ENCODE data around the gene OMA1. TPM values are rescaled to one million over a fixed set of nuclear protein-coding genes. Genes with fewer than 3 reads are reported as not detected.

The OMA1 gene
- total RNA-seq, 4 donors from 2014 or later, result 18.3 to 25.6 (median 19.4) TPM

DNA sequence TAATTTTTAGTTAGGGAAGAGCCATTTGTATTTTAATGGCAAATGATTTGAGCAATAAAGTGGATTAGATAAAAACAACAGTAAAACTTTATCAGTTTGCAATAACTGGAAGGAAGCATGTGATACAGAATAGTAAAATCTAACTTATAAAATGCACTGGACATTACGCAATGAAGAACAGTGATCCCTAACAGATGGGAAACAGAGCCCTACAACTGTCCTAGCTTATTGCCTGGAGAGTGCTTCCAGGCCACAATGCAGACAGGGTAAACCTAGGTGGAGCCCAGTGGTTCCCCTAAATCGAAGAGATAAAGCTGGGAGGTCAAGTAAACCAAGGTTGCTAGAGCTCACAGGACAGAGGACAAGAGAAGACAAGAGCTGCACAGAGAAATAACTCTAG, 7.0 kb downstream of the OMA1 start:
- TF ChIP-seq, protein P1, sequence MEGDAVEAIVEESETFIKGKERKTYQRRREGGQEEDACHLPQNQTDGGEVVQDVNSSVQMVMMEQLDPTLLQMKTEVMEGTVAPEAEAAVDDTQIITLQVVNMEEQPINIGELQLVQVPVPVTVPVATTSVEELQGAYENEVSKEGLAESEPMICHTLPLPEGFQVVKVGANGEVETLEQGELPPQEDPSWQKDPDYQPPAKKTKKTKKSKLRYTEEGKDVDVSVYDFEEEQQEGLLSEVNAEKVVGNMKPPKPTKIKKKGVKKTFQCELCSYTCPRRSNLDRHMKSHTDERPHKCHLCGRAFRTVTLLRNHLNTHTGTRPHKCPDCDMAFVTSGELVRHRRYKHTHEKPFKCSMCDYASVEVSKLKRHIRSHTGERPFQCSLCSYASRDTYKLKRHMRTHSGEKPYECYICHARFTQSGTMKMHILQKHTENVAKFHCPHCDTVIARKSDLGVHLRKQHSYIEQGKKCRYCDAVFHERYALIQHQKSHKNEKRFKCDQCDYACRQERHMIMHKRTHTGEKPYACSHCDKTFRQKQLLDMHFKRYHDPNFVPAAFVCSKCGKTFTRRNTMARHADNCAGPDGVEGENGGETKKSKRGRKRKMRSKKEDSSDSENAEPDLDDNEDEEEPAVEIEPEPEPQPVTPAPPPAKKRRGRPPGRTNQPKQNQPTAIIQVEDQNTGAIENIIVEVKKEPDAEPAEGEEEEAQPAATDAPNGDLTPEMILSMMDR (IDR thresholded peaks at IDR 0.05; ENCODE audit: low read depth), result no peak

GRCh38 chr1:58538821-58539220, 7.7 kb downstream of the OMA1 start:
- TF ChIP-seq, protein P1 (IDR thresholded peaks at IDR 0.05; ENCODE audit: low read depth), result no peak

DNA sequence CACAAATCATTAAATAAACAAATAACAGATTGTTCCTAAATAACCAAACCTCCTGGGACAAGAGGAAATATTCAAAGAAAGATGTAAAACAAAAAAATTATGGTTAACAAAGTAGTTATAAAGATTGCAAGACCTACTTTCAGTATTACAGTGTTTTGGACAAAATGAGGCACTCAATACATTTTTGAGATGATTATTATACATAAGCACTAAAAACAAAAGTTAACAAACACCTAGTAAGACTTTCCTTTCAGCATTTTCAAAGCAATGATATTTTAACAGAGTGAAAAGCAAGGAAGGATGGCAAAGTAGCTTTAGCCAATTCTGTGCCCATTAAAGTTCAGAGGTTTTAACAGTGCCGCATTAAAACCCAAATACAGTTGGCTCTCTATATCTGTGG, 17.2 kb downstream of the OMA1 start:
- TF ChIP-seq, protein P1 (IDR thresholded peaks at IDR 0.05; ENCODE audit: low read depth), result no peak

DNA sequence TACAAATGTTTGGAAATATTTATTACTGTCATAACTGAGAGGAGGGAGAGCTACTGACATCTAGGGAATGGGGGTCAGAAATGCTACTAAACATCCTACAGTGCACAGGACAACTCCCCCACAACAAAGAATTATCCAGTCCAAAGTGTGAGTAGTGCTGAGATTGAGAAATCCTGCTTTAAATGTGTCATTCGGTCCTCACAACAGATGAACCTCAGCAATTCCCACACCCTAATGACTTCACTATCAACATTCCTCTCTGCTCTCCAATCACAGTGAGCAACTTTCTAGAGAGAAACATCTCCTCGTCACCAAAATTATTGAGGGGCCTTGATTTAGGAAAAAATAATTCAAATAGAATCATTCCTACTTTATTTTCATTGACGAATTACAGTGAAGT, 18.0 kb downstream of the OMA1 start:
- TF ChIP-seq, protein P1 (IDR thresholded peaks at IDR 0.05; ENCODE audit: low read depth), result no peak

- TF ChIP-seq, protein P1 (IDR thresholded peaks at IDR 0.05; ENCODE audit: low read depth), result no peak
Measured at GRCh38 chr1:58524353-58524945, 22.1 kb downstream of the OMA1 start.

GRCh38 chr1:58515794-58516401, 30.6 kb downstream of the OMA1 start:
- TF ChIP-seq, protein P1 (IDR thresholded peaks at IDR 0.05; ENCODE audit: low read depth), result no peak

DNA sequence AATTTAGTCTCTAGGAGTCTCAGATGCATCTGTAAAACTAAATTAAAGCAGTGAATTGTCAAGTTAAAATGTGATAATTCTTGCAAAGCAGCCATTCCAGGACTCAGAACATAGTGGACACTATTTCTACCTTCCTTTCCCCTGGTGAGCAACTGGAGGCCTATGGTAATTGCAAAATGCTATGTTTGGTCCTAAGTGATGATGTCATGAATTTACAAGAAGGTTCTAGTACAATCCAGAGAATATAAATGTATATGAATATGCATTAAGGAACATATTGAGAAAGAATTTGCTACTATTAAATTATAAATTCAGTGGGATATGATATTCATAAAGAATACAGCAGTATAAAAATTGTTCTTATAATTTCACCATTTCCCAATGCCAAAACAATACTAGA, 32.6 kb downstream of the OMA1 start:
- TF ChIP-seq, protein P1 (IDR thresholded peaks at IDR 0.05; ENCODE audit: low read depth), result no peak

Data from subcutaneous adipose tissue (tissue), 4 donors.